GM18511 (cell line): Measurements from ENCODE around the gene PI4KA.

Source experiments
- ATAC-seq: cut with Tn5 transposase; IDR thresholded peaks from one replicate; pipeline ENCODE4 v1.9.1; 2021; ENCODE audit warnings: mild to moderate bottlenecking, moderate library complexity; ENCODE audit not compliant: unreplicated experiment

PI4KA gene

GRCh38 chr22:20819471-20819870, 39.1 kb downstream of the PI4KA start:
- ATAC-seq, result no peak

DNA sequence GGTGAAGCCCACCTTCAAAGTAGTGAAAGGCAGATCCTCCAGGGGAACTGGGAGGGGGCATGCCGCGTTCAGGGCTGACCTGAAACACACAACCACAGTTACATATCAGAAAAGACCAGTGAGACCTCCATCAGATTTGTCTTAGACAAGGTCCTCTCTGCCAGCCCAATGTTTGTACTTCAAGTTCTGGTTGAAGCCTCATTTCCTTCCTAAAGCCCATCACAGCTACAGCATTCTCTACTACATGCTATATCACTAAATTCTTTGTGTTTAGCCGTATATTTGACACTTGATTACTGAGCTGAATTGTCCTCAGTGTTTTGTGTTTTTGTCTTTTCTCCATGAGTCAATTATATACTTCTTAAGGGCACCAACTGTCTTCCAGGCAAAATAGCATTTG, 40.1 kb downstream of the PI4KA start:
- no peak for ATAC-seq

GRCh38 chr22:20816559-20816958, 42.1 kb downstream of the PI4KA start:
- no peak for ATAC-seq

DNA sequence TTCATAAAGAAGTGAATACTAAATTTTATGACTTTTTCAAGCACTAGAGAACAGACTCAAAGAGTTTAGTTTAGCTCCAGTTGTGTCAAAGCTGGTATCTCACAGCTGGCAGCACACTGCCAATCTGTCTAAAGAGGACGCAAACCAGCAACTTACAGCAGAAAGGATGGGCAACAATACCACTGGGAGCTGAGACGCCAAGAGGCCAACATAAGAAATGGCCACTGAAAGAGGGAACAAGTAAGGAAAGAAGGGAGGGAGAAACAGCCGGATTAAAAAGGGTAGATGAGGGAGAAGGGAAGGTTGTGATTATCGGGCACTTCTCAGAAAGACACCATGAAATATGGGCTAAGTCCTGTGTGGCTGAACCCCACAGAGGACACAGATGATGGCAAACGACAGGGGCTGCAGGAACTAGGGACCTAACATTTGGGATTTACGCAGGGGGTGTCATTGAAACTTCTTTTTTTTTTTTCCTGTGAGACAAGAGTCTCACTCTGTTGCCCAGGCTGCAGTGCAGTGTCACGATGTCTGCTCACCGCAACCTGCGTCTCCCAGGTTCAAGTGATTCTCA, 43.0 kb downstream of the PI4KA start:
- ATAC-seq, result no peak

DNA sequence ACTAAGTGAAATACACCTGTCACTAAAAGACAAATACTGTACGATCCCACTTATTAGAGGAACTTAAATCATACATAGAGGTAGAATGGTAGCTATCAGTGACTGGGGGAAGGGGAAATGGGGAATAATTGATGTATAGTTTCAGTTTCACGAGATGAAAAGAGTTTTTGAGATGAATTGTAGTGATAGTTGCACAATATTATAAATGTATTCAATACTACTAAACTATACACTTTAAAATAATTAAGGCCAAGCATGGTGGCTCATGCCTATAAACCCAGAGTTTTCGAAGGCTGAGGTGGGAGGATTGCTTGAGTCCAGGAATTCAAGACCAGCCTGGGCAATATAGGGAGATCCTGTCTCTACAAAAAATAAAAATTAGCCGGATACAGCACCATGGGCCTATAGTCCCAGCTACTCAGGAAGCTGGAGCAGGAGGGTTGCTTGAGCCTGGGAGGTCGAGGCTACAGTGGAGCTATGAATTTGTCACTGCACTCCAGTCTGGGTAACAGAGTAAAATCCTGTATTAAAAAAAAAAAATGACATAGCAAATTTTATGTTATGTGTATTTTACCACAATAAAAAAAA, 44.3 kb downstream of the PI4KA start:
- ATAC-seq, result no peak

GRCh38 chr22:20813056-20813455, 45.6 kb downstream of the PI4KA start:
- ATAC-seq, result no peak

GRCh38 chr22:20811971-20812660, 46.5 kb downstream of the PI4KA start:
- no peak for ATAC-seq

GRCh38 chr22:20811171-20811570, 47.4 kb downstream of the PI4KA start:
- ATAC-seq, result no peak

DNA sequence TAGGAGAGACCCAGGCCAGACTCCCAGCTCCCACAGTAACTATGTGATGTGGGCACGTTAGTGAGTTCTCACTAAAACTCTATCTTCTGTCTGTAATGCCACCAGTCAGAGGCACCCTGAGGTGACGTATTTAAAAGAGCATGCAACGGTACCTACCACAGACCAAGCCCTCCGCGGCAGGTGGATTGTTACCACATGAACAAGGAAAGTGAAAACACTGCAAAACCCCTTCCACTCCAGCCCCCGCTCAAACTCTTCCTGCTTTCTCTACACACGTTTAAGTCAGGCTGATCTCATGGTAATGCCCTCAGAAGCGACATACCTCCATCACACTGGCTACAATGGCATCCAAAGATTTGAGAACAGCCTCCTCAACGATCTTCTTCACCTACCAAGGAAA, 48.0 kb downstream of the PI4KA start:
- ATAC-seq, result no peak

- no peak for ATAC-seq
Measured at GRCh38 chr22:20809538-20810185, 48.9 kb downstream of the PI4KA start.

- no peak for ATAC-seq
Measured at GRCh38 chr22:20808844-20809243, 49.8 kb downstream of the PI4KA start.

GRCh38 chr22:20807315-20807752, 51.3 kb downstream of the PI4KA start:
- no peak for ATAC-seq

DNA sequence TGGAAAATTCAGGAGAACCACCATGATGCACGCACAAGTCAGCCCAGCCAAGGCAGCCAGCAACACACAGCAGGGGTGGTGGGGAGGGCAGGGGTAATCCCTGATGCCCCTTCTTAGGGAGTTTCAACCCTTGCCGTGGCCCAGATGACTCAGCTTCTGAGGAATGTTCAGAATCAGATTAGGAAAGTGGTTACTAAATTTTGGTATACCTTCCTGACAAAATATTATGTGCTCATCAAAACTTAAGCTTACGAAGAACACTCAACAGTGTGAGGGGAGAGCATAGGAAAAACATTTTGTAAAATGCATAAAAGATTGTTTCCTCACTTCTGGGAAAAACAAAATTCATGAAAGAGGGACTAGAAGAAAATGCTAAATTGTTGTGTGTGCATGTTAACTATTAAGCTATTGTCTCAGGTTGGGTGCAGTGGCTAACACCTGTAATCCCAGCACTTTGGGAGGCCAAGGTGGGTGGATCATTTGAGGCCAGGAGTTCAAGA, 52.6 kb downstream of the PI4KA start:
- ATAC-seq, result no peak

GRCh38 chr22:20804650-20805049, 54.0 kb downstream of the PI4KA start:
- ATAC-seq, result no peak

DNA sequence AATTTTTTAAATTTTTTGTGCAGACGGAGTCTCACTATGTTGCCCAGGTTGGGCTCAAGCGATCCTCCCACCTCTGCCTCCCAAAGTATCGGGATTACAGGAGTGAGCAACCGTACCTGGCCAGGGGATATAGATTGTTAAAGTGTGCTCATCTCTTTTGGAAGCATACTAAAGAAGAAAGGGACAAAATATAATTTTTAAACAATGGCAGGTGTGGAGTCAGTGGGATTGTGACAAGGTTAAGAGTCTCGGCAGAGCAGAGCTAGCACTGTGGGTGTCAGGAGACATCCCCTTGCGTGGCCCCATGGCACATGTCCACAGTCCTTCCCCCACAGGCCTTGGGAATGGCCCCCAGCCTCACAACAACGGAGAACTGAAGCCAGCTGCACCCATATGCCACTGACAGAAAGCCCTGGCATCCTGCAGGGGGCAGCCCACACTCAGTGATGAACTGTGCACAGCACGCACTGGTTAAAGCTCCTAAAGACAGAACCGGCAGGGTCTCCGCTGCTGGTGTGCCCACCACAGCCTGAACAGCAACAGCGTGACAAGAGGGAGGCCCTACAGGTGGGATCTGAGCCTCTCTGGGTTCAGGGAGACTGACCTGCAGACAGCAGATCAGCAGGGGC, 54.8 kb downstream of the PI4KA start:
- ATAC-seq, result no peak

DNA sequence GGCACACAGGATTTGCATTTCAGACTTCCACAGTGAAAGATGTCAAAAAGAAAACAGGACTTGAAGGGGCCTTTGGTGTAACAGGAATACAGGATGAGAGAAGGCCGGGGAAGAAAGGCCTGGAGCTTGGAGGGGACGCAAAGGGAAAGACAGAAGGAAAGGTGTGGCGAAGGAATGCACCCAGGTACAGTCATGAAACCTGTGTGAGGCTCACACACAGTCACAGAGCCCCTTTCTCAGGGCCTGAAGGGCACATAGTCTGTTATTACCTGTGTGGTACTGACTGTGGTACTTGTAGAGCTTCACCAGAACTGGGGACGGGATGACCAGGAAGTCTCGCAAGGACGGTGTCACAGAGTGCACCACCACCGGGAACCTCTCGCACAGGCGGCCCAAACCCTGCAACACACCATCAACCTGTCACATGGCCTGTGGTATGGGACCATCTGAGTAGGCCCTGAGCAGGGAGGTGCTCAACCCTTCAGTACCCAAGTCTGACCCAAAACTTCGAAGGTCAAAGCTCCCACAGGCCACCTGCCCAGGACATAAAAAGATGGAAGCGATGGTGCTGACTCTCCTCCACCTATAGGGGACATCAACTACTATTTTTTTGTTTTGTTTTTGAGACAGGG, 55.6 kb downstream of the PI4KA start:
- ATAC-seq, result no peak

DNA sequence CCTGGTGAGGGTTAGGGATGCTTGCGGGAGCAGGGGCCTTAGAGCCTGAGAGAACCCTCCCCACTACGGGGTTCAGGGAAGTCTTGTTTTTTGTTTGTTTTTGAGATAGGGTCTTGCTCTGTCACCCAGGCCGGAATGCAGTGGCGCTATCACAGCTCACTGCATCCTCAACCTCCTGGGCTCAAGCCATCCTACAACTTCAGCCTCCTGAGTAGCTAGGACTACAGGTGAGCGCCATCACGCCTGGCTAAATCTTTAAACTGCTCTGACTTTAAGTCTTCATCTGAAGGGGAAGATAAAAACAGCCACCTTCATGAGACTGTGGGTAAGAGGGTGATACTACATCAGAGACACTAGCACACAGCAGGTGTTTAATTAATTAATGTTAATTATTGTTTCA, 56.2 kb downstream of the PI4KA start:
- ATAC-seq, result no peak

- no peak for ATAC-seq
Measured at GRCh38 chr22:20799449-20799848, 59.2 kb downstream of the PI4KA start.

DNA sequence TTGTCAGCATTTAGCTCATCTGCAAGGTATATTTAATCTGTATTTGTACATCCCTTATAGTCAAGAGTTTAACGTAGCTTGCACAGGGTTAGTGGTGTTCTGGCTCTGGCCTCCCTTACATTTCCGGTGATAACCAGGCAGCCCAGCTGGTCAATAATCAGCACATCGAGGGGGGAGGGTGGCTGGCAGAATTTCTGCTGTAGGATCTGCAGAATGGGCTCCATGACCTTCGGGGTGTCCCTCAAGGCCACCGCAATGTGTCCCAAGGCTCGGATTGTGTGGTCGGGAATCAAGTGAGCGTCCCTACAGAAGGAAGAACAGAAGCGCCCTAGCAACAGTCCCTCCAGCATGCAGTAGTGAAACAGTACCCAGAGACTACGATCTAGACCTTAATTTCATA, 59.6 kb downstream of the PI4KA start:
- ATAC-seq, result no peak

- no peak for ATAC-seq
Measured at GRCh38 chr22:20798218-20798617, 60.4 kb downstream of the PI4KA start.

DNA sequence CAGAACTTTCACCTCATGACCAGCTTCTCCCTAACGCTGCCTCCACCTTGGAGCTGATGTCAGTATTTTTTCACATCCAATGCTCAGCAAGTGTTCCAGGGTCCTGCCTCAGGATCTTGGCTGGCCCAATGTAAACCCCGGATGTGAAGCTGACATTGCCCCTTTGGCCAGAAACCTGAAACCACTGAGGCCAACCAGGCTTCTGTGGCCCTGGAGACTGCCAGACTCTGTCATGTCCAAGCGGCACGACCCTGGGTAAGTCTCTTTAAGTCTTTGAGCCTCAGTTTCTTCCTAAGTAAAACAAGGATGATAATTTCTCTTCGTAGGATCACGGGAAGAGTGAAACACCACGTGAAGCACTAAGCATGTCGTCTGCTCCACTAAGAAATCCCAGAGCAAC, 61.9 kb downstream of the PI4KA start:
- ATAC-seq, result no peak
